Esophagus squamous epithelium (tissue), 4 donors: Measurements from ENCODE around the gene HLF.

Source experiments
- CTCF ChIP-seq, 6 experiments: fragments of 450-650 bp in 4 of 6; fragments of 200-600 bp in 2 of 6; sonication (generic) in 2 of 6; IDR thresholded peaks; one replicate each; pipeline ENCODE4 v1.5.1; 2016 to 2019; ENCODE audit warnings: antibody characterized with exemption in 6 of 6, mild to moderate bottlenecking in 4 of 6, moderate library complexity in 4 of 6
- POLR2A ChIP-seq, 4 donors: fragments of 450-650 bp; IDR thresholded peaks; one replicate each; pipeline ENCODE4 v1.6.1; 2017; ENCODE audit warnings: antibody characterized with exemption in 4 of 4, mild to moderate bottlenecking in 4 of 4, moderate library complexity in 3 of 4

- TF ChIP-seq CTCF (IDR thresholded peaks at IDR 0.05) (no peak), POLR2A (IDR thresholded peaks at IDR 0.05) (no peak)
Measured at GRCh38 chr17:55317284-55317683, 52.5 kb downstream of the HLF start.
